B cell (primary cell): Measurements from ENCODE around the gene TTF1. TPM values are rescaled to one million over a fixed set of nuclear protein-coding genes. Genes with fewer than 3 reads are reported as not detected.
A peak's percentile ranks its signal among the peaks of the same experiment; 100 is the strongest.
"Not testable (repeated sequence)": the region's sequence is repeated elsewhere in the genome, so short reads cannot be mapped to it uniquely, and the experiment has no call there.

Source experiments
- ATAC-seq: fragments of 200-7000 bp; cut with Tn5 transposase; one replicate; pipeline ENCODE4 v1.10.0; 2021; ENCODE audit warnings: low read depth, mild to moderate bottlenecking, moderate number of reproducible peaks, moderate library complexity
- CTCF ChIA-PET: fragments of 350-600 bp; sonication (Branson Sonifier 250); formaldehyde crosslinking; loops from one replicate; lab custom pipeline; 2021; ENCODE audit warnings: antibody characterized with exemption, inconsistent platforms; lab: Charles Lee
- POLR2A ChIA-PET: fragments of 350-600 bp; sonication (Branson Sonifier 250); formaldehyde crosslinking; loops from one replicate; lab custom pipeline; 2021; ENCODE audit warnings: antibody characterized with exemption; lab: Charles Lee
- DNase-seq: peaks from one replicate; pipeline ENCODE4 v3.0.0; 2013
- H2AFZ ChIP-seq: 2 replicates; pipeline ENCODE4 v1.6.1; 2012; ENCODE audit warnings: mild to moderate bottlenecking, low read depth, low read length; ENCODE audit not compliant: insufficient read depth, poor library complexity, severe bottlenecking
- H3K27ac ChIP-seq, 2 donors: 1 replicate in 1 of 2; 2 replicates in 1 of 2; pipeline ENCODE4 v1.5.1; 2012 to 2013; ENCODE audit warnings: low read length in 2 of 2, mild to moderate bottlenecking in 2 of 2, moderate library complexity in 1 of 2
- H3K27me3 ChIP-seq, 4 experiments: fragments of 200-600 bp in 1 of 4; sonication (generic) in 1 of 4; replicated peaks in 1 of 4; 1 replicate in 2 of 4; 2 replicates in 2 of 4; pipeline versions ENCODE4 v1.6.1 to v1.7.0; 2013 to 2016; ENCODE audit warnings: low read length in 3 of 4, mild to moderate bottlenecking in 2 of 4, mixed read lengths in 1 of 4, moderate library complexity in 1 of 4; ENCODE audit not compliant: insufficient read depth in 4 of 4, control insufficient read depth in 3 of 4; ENCODE audit errors: control extremely low read depth in 1 of 4
- H3K36me3 ChIP-seq, 2 experiments: replicated peaks in 1 of 2; 1 replicate in 1 of 2; 2 replicates in 1 of 2; pipeline versions ENCODE4 v1.6.1 to v1.7.1; 2013; ENCODE audit warnings: low read length in 1 of 2; ENCODE audit not compliant: insufficient read depth in 2 of 2, control insufficient read depth in 1 of 2; ENCODE audit errors: control extremely low read depth in 1 of 2, extremely low read depth in 1 of 2
- H3K4me1 ChIP-seq, 2 donors: fragments of 200-600 bp in 1 of 2; sonication (generic) in 1 of 2; 1 replicate in 1 of 2; 2 replicates in 1 of 2; pipeline versions ENCODE4 v1.5.1 to v1.6.1; 2013 to 2017; ENCODE audit warnings: low read length in 2 of 2; ENCODE audit not compliant: control insufficient read depth in 2 of 2, insufficient read depth in 2 of 2
- H3K4me2 ChIP-seq: replicated peaks from 2 replicates; pipeline ENCODE3; 2012; ENCODE audit warnings: mild to moderate bottlenecking, low read depth, low read length; ENCODE audit not compliant: poor library complexity, severe bottlenecking
- H3K4me3 ChIP-seq, 5 experiments: fragments of 200-600 bp in 1 of 5; sonication (generic) in 1 of 5; 1 replicate in 3 of 5; 2 replicates in 2 of 5; pipeline versions ENCODE4 v1.5.1 to v1.7.0; 2011 to 2016; ENCODE audit warnings: low read length in 4 of 5, mild to moderate bottlenecking in 4 of 5, low read depth in 2 of 5, control low read depth in 1 of 5, moderate library complexity in 1 of 5; ENCODE audit not compliant: insufficient read depth in 1 of 5; ENCODE audit errors: control extremely low read depth in 1 of 5, extremely low read depth in 1 of 5
- H3K79me2 ChIP-seq: fragments of 200-600 bp; sonication (generic); one replicate; pipeline ENCODE4 v1.6.0; 2016; ENCODE audit warnings: low read length; ENCODE audit not compliant: control insufficient read depth, insufficient read depth
- H3K9ac ChIP-seq: fragments of 200-600 bp; sonication (generic); 2 replicates; pipeline ENCODE4 v1.6.1; 2017; ENCODE audit warnings: mild to moderate bottlenecking, low read length, moderate library complexity
- H3K9me3 ChIP-seq, 3 donors: one replicate each; pipeline versions ENCODE4 v1.6.1 to v1.7.1; 2013; ENCODE audit warnings: low read length in 2 of 3; ENCODE audit not compliant: control insufficient read depth in 2 of 3, insufficient read depth in 1 of 3; ENCODE audit errors: control extremely low read depth in 1 of 3
- H4K20me1 ChIP-seq: 2 replicates; pipeline ENCODE4 v1.6.0; 2012; ENCODE audit warnings: mild to moderate bottlenecking, low read length; ENCODE audit not compliant: insufficient read depth, control insufficient read depth, poor library complexity, severe bottlenecking
- H3K27ac Mint-ChIP-seq: one replicate; pipeline ENCODE4 v1.8.0; 2021; ENCODE audit warnings: mixed read lengths
- H3K27me3 Mint-ChIP-seq: one replicate; pipeline ENCODE4 v1.8.0; 2021; ENCODE audit warnings: mixed read lengths
- H3K4me1 Mint-ChIP-seq: one replicate; pipeline ENCODE4 v1.8.0; 2021; ENCODE audit warnings: mixed read lengths
- H3K4me3 Mint-ChIP-seq: one replicate; pipeline ENCODE4 v1.8.0; 2021; ENCODE audit warnings: mixed read lengths
- H3K9me3 Mint-ChIP-seq: one replicate; pipeline ENCODE4 v1.8.0; 2022; ENCODE audit warnings: mixed read lengths; ENCODE audit not compliant: insufficient read depth
- EZH2 ChIP-seq: IDR thresholded peaks from 2 replicates; pipeline ENCODE4 v1.6.1; 2012; ENCODE audit warnings: borderline replicate concordance, low read depth, mild to moderate bottlenecking, moderate library complexity, low read length; ENCODE audit not compliant: insufficient read depth, poor library complexity, severe bottlenecking
- WGBS: methylation state at CpG from one replicate; pipeline ENCODE4 v1.1.5; 2013; ENCODE audit warnings: missing lambda C conversion rate; ENCODE audit not compliant: insufficient coverage; 5-methylcytosine and 5-hydroxymethylcytosine counted together
- intact Hi-C: fragments of 100-400 bp; cut with micrococcal nuclease; formaldehyde crosslinking; loops from one replicate; pipeline ENCODE4 v1.10.0; 2022
- polyA plus RNA-seq: library from polyadenylated mRNA; depleted of rRNA; stranded (reverse); fragments of >200 nt; gene quantifications from 2 replicates; pipeline ENCODE4 v1.2.3, GENCODE V29; 2012
- total RNA-seq, 2 donors: library from RNA; stranded (reverse); fragments of 120-200 nt in 1 of 2; gene quantifications; 1 replicate in 1 of 2; 2 replicates in 1 of 2; pipeline versions ENCODE4 v1.2.3 to v1.2.4, GENCODE V29; 2013 to 2022
- TF ChIP-seq, protein P1 (sequence below): fragments of 200-600 bp; IDR thresholded peaks from one replicate; pipeline ENCODE4 v1.8.0; 2022; ENCODE audit warnings: antibody characterized with exemption, mild to moderate bottlenecking

Gene TTF1
- total and polyA plus RNA-seq, 2 donors (not counting 1 experiment from before 2014, with no cell fraction given), result 12.3 to 26.3 TPM

DNA sequence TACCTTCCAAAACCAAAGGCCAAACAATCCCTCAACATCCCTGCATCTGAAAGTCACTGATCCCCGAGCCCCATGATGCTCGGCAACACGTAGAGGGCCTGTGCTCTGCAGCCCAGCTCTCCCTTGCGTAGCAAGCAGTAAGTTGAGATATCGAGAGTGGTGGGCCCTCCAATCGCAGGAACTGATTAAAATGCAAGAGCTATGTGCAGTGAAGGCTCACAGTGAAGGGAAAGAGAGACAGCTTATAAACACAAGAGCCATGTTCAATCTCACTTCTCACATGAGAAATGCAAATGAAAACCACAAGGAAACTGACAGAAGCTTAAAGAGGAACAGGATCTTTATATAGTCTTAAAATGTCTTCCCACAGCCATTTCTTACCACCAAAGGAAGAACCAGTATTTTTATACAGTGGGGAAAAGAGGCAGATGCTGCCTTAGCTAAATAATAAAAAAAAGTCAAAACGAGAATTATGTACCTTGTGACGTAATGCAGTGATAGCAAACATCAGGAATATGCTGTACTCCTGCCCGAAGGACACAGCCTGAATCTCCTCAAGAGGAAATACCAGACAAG lies 24.6 kb downstream of the TTF1 start:
- POLR2A ChIA-PET, result interaction anchor here (0.7 to 7.1 kb wide), 6 partner anchors 8 to 1110 kb away, joined by 3 to 156 read pairs (median 4); partner anchors contain the start of gene SETX
- peak overlapping the region; percentile 81 to 96 for H3K27ac ChIP-seq
- intact Hi-C loops, result loop anchor here (1.0 kb wide), 2 partner anchors 8 to 27 kb away; no protein-coding TSS in a partner anchor
- no peak for TF ChIP-seq EZH2
- TF ChIP-seq, protein P1, sequence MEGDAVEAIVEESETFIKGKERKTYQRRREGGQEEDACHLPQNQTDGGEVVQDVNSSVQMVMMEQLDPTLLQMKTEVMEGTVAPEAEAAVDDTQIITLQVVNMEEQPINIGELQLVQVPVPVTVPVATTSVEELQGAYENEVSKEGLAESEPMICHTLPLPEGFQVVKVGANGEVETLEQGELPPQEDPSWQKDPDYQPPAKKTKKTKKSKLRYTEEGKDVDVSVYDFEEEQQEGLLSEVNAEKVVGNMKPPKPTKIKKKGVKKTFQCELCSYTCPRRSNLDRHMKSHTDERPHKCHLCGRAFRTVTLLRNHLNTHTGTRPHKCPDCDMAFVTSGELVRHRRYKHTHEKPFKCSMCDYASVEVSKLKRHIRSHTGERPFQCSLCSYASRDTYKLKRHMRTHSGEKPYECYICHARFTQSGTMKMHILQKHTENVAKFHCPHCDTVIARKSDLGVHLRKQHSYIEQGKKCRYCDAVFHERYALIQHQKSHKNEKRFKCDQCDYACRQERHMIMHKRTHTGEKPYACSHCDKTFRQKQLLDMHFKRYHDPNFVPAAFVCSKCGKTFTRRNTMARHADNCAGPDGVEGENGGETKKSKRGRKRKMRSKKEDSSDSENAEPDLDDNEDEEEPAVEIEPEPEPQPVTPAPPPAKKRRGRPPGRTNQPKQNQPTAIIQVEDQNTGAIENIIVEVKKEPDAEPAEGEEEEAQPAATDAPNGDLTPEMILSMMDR, result no peak
- no peaks in the 10 kb centered on the region for H4K20me1 ChIP-seq
- ATAC-seq, result peak; percentile 67
- peak overlapping the region; percentile 82 for H3K4me2 ChIP-seq
- peak overlapping the region in 4 of 5 experiments; percentile 22 to 48 (median 34) for H3K4me3 ChIP-seq
- no peaks in the 10 kb centered on the region for H3K27me3 ChIP-seq
- CTCF ChIA-PET, result interaction anchor here (1.0 to 8.8 kb wide), 7 partner anchors 9 to 123 kb away, joined by 3 to 160 read pairs (median 5); partner anchors contain the start of gene SETX
- no peaks in the 10 kb centered on the region for H3K9me3 ChIP-seq
- H3K9ac ChIP-seq, result peak overlapping the region; percentile 54
- WGBS, result 7% methylated on average over 4 of the region's 9 CpGs
- Mint-ChIP-seq H3K27me3 (no peaks in the 10 kb centered on the region), H3K27ac (peak overlapping the region; percentile 99), H3K4me3 (peak overlapping the region; percentile 88), H3K9me3 (no peaks in the 10 kb centered on the region), H3K4me1 (peaks cover 71% of the 10 kb centered on the region)
- DNase-seq, result peak; percentile 84
- peaks cover 16 to 44% of the 10 kb centered on the region in 2 experiments for H3K36me3 ChIP-seq
- peak overlapping the region; percentile 62 for H2AFZ ChIP-seq
- peaks cover 34% of the 10 kb centered on the region for H3K79me2 ChIP-seq
- peaks cover 62 to 69% of the 10 kb centered on the region in 2 donors for H3K4me1 ChIP-seq

DNA sequence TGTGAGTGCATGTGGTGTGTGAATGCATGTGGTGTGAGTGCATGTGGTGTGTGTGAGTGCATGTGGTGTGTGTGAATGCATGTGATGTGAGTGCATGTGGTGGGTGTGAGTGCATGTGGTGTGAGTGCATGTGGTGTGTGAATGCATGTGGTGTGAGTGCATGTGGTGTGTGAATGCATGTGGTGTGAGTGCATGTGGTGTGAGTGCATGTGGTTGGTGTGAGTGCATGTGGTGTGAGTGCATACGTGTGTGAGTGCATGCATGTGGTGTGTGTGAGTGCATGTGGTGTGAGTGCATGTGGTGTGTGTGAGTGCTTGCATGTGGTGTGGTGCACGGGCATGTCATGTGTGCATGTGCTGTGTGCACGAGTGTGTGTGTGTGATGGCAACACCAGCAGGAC lies 28.2 kb downstream of the TTF1 start:
- H3K4me3 Mint-ChIP-seq, H3K27me3 ChIP-seq, H4K20me1 ChIP-seq, H2AFZ ChIP-seq, H3K4me3 ChIP-seq, DNase-seq, intact Hi-C loops, H3K27ac ChIP-seq, POLR2A ChIA-PET, H3K4me2 ChIP-seq, H3K9me3 ChIP-seq, ATAC-seq, H3K27me3 Mint-ChIP-seq, H3K9ac ChIP-seq, H3K9me3 Mint-ChIP-seq: not testable (repeated sequence)
- peaks cover 20 to 49% of the 10 kb centered on the region in 2 experiments for H3K36me3 ChIP-seq
- H3K4me1 Mint-ChIP-seq, result peaks cover 52% of the 10 kb centered on the region
- peaks cover 54% of the 10 kb centered on the region for H3K79me2 ChIP-seq
- CTCF ChIA-PET, result interaction anchor here (8.8 kb wide), 1 partner anchor 27 kb away, joined by 160 read pairs; the partner anchor contains the start of gene SETX
- H3K27ac Mint-ChIP-seq, result peak overlapping the region; percentile 67
- H3K4me1 ChIP-seq, result peaks cover 50 to 53% of the 10 kb centered on the region in 2 donors
- 98% methylated on average over 3 of the region's 3 CpGs for WGBS

DNA sequence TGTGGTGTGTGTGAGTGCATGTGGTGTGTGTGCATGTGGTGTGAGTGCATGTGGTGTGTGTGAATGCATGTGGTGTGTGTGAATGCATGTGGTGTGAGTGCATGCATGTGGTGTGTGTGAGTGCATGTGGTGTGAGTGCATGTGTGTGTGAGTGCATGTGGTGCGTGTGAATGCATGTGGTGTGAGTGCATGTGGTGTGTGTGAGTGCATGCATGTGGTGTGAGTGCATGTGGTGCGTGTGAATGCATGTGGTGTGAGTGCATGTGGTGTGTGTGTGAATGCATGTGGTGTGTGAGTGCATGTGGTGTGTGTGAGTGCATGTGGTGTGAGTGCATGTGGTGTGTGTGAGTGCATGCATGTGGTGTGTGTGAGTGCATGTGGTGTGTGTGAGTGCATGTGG lies 28.9 kb downstream of the TTF1 start:
- H2AFZ ChIP-seq, POLR2A ChIA-PET, H3K27ac ChIP-seq, H3K4me2 ChIP-seq, H3K27ac Mint-ChIP-seq, ATAC-seq, H3K27me3 ChIP-seq, DNase-seq, H3K9me3 ChIP-seq, intact Hi-C loops, H3K9ac ChIP-seq, H3K9me3 Mint-ChIP-seq, H3K4me3 ChIP-seq, H3K27me3 Mint-ChIP-seq, H4K20me1 ChIP-seq, CTCF ChIA-PET, H3K4me3 Mint-ChIP-seq: not testable (repeated sequence)
- peaks cover 52% of the 10 kb centered on the region for H3K4me1 Mint-ChIP-seq
- Histone ChIP-seq H3K4me1 (peaks cover 50 to 53% of the 10 kb centered on the region in 2 donors), H3K36me3 (peaks cover 20 to 49% of the 10 kb centered on the region in 2 experiments), H3K79me2 (peaks cover 54% of the 10 kb centered on the region)
- 97% methylated on average over 2 of the region's 2 CpGs for WGBS
